PFSK-1 (cell line): ENCODE data around the gene NR6A1.

Experiments
- POLR2AphosphoS5 ChIP-seq: IDR thresholded peaks from 2 replicates; pipeline ENCODE4 v1.6.1; 2012; ENCODE audit warnings: low read depth, mild to moderate bottlenecking, control low read depth, low read length, moderate library complexity
- TAF1 ChIP-seq: IDR thresholded peaks from 2 replicates; pipeline ENCODE4 v1.6.1; 2012; ENCODE audit warnings: low read length, control low read depth, borderline replicate concordance; ENCODE audit not compliant: insufficient read depth

DNA sequence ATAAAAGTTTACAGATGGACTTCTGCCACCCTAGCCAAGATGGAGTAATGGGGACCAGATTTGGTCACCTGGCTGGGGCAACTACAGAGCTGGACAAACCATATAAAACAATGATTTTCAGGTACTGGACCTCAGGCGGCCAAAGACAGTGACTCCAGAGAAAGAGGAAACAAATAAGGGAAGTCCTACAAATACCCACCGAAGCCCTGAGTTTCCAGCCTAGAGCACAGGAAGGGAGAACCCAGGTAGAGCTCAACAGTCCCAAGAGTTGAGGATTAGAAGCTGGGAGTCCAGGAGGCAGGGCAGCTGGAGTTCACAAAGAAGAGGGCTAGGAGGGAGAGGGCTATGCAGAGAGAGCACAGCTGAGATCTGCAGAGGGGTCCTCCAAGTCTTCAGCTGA is 157.3 kb downstream of the NR6A1 start:
- no peak for TF ChIP-seq POLR2AphosphoS5
- no peak for TF ChIP-seq TAF1
